NCI-H748 (cell line): Measurements from ENCODE around the gene MAPKAPK3.

ENCODE experiments used
- DNase-seq: peaks from one replicate; lab custom pipeline; 2025; ENCODE audit not compliant: unreplicated experiment; lab: John Stamatoyannopoulos, UW

MAPKAPK3 gene

DNA sequence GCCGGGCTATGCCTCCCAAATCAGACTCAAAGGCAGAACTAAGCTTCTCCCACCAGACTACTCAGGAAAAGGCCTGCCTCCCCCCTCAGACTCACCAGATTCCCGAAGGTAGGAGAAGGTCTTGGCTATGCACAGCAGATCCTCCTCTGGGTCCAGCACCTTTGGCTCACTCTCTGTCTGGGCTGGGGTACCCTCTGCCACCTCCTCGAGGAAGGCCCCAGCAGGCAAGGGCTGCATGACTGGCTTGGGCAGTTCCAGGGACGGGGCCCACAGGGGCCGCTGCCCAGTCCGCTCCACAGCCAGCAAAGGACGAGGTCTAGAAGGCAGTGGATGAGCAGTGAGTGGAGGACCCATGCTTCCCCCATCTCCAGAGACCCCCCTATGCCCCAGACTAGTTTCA is 8.7 kb upstream of the MAPKAPK3 start:
- no peak for DNase-seq

- no peak for DNase-seq
Measured at GRCh38 chr3:50609071-50609762, 7.7 kb upstream of the MAPKAPK3 start.

- DNase-seq = no peak
Measured at GRCh38 chr3:50609763-50610085, 7.2 kb upstream of the MAPKAPK3 start.

GRCh38 chr3:50610181-50610971 is 6.6 kb upstream of the MAPKAPK3 start:
- no peak for DNase-seq

DNA sequence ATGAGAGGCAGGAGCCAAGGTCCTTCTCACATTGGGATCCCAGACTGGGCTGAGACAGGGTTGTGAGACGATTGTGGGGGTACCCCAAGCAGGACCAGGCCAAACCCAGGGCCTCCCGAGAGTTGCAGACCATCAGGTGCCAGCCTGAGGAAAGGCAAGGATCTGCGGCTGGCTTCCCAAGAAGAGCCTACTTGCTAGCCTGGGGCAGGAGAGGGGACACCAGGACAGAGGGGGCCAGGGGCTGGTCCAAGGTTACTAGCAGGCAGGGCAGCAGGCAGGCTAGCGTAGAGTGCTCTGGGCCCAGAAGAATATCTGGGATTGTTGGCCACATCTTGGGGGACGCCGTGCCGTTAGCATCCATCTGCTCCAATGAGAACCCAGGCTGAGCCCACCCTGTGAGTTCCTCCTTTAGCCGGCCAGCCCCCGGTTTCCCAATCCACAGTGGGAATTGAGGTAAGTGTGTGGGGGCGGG is 5.9 kb upstream of the MAPKAPK3 start:
- DNase-seq = no peak

GRCh38 chr3:50611464-50612233 is 5.3 kb upstream of the MAPKAPK3 start, which contains the start of gene CISH:
Gene CISH (minus strand): TSS chr3:50611774. CDS start chr3:50611650, 124 bp downstream.
- DNase-seq = peak; percentile 80

DNA sequence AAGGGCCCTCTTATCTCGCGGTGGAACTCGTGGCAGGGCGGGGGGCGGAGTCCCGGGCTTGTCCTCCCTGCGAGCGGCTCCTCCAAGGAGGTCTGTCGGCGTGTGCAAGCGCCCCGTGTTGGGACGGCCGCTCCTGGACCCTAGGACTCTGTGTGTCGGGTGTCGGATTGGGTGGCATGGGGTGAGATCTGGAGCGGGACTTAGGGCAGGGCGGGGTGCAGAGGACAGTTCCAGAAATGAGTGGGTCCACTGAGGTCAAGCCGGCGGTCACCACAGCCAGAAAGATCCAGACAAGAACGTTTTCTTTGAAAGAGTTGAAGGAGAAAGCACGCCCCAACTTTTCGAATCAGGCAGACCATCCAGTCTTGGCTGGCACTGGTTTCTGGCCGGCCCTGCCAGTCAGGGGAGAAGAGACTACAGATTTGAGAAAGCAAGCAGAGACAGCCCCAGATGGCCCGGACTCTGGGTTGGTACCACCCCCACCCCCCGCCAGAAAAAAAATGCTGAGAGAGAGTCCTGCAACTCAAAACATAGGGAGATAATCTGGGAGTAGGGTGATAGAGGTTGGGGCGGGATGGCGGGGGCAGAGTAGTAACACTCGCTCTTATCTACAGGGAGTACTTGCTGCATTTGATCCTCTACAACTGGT is 4.6 kb upstream of the MAPKAPK3 start:
- no peak for DNase-seq

DNA sequence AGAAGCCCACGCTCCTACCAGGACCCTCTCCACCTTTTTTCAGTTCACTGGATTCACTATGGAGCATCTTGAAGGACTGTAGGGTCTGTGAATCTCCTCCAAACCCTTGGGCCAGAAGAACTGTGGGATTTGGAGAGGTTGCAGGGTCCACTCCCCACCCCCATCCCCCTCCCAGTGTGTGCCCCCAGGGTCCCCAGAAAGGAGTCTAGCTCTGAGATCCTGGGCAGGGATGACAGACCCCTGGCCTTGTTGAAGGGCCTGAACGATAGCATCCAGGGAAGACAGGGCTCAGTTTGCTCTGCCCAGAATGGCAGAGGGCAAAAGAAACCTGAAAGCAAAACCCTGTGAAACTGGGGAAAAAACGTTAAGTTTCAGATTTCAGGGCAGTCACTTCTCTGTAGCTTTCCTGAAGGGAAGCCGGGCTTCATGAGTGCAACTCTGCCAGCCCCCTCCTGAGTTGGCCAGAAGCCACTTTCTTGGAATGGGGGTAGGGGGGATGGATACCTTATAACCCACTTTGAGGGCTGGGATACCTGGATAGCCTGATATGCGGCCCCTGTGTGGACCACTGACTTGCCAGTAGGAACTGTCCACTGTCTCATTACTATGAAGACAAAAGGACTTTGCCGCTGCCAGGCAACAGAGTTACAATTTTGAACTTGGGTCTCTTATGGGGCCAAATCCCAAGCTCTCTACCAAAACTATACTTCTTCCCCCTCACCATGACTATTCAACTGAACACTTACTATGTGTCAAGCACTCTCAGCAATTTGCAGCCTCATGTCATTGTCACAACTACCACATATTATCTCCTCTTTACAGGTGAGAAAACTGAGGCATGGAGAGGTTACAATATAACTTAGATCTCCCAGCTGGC is 3.7 kb upstream of the MAPKAPK3 start:
- DNase-seq = no peak

DNA sequence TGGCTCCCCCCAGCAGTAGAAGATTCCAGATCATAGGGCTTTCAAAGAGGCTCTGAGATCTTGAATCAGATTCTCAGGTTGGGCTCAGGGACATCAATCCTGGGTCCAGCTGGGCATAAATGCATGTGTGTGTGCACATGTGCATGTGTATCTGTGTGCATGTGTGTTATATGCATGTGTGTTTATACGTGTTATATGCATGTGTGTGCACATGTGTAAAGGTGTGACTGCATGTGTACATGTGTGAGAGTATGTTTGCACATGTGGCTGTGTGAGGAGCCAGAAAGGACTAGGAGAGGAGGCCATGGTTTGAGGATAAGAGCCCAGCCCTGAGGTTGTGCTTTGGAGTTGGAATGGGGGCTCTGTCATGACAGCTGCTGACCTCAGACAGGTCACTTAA is 1.8 kb upstream of the MAPKAPK3 start:
- no peak for DNase-seq

DNA sequence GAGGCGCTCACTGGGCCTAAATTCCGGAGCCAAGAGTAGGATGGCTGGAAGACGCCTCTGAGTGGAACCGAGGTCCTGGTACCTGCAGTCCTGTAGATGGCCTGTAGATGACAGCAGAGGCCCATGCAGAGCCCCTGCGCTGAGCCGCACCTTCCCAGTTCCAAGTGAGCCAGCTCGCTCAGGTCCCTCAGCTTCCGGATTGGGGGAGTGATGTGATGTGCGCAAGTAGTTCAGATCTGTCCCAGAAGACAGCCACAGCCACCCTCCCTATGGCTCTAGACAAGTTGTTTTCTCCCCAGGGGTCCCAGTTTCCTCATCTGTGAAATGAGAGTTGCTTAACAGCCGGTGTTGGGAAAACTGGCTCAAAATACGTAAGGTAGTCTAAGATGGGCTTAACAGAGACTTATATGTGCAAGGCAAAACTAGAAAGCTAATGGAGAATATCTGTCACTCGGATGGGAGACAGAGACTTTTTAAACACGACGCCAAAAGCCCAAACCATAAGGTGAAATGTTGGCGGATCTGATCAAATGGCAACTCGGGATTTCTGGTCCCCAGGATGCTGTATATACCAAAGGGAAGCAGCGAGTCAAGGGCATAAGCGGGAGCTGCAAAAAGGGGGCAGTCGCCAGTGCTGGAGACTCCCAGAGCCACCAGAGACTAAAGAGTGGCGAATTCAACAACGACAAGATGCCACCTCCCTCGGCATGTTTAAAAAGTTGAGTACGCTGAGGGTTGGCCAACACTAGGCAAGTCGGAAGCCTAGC is 765 bp upstream of the MAPKAPK3 start:
- DNase-seq = peak; percentile 80

DNA sequence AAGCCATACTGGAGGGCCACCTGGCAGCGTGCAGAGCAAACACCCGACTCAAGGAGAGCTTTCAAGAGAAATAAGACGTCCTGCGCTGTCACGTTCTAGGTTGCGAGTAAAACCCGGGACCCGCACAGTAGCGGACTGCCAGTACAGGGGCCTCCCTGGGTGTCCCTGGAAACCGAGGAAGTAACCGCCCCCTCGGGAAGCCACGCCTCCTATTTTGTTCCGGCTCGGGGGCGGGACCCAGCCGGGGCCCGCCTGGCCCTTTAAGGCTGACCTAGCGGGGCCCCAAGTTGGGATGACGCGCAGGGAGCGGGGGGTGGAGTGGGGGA is 218 bp upstream of the MAPKAPK3 start:
- DNase-seq = peak; percentile 82

- DNase-seq = no peak
Measured at GRCh38 chr3:50617911-50618481, 1.0 kb downstream of the MAPKAPK3 start.

- no peak for DNase-seq
Measured at GRCh38 chr3:50620420-50620819, 3.5 kb downstream of the MAPKAPK3 start.

DNA sequence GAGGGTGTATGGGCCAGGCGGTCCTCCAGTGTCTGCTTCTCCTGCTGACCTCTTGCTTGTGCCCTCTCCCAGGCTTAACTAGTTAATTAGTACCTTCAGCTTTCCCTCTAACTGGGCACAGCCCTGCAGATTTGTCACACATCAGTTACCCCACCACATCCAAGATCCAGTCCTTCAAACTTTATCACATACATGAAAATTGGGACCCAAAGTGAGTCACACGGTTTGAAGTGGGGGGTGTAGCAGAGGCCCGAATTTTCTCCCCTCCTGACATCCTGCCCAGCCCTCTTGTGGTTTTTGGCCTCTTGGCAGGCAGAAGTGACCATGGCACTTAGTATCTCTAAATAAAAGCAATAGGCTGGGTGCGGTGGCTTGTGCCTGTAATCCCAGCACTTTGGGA is 3.9 kb downstream of the MAPKAPK3 start:
- DNase-seq = no peak

- DNase-seq = no peak
Measured at GRCh38 chr3:50622881-50623280, 5.9 kb downstream of the MAPKAPK3 start.

DNA sequence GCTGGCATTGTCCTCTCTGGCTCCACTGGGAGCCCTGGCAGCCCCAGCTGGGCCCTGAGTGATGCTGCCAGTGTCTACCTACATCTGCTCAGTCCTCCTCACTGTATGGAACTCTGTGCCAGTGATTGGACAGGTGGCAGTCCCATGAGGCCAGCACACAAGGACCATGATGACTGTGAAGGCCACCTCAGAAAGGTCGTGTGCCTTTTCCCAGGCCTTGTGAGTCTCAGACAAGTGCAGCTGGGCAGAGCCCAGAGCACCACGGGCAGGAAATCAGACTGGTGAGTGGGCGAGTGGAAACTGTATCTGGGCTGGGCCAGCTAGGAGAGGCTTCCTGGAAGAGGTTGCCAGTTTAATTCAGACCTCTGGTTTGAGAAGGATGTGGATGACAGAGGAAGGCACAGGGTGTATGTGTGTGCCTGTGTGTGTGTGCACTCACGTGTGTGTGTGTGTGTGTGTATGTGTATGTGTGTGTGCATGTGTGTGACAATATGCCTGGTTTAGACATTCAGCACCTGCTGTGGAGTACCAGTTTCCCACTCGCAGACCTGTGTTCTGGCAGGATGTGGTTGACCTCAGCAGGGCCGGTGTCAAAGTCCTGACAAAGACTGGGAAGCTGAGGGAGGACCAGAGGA is 7.0 kb downstream of the MAPKAPK3 start:
- DNase-seq = no peak

- DNase-seq = no peak
Measured at GRCh38 chr3:50624634-50625033, 7.7 kb downstream of the MAPKAPK3 start.

DNA sequence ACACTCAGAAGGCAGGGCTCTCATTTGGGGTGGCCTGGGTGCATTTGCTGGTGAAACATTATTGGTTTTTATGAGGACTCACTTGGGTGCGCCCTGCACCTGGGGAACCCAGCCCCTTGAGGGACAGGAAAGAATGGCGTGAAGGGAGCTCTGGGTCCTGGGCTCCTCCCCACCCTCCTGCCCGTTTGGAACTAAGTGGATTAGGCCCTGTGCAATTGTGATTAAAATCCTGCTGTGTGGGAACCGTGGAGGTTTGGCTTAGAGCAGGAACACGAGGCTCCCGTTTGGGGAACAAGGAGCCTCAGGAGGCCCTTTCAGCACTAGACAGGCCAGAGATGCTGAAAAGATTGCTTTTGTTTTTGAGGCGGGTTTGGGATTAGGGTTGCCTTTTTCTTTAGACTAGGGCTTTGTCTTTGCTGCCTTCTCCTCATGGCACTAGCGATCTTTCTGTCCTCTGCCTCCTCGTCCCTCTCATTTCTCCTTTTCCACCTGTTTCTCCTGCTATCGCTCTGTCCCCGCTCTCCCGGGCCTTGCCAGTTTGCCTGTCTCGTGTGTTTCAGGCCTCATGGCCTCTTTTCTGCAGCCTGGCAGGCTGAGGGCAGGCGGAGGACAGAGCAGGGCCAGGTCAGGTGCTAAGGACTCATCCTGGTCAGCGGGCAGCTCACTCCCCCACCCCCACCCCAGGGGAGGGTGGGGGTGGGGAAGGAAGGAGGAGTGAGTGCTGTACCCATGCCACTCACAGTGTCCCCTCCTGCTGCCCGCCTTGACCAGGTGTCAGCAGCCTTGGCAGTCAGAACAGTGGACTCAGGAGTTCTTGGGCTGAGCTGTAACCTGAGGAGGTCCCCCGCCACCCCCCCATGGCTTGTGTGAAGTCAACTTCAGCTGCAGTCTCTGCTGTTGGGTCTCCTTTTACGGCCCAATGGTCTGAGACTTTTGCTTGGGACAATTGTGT is 8.6 kb downstream of the MAPKAPK3 start:
- DNase-seq = no peak
